ENCODE results near the gene ATRX. TPM values are rescaled to one million over a fixed set of nuclear protein-coding genes. Genes with fewer than 3 reads are reported as not detected.

ATRX gene
- total and polyA plus RNA-seq, 10 of the 15 experiments (the other 5 are each of a cell fraction or from before 2014, with no cell fraction given): 19.4 to 73.8 (median 45.2) TPM

GRCh38 chrX:77743720-77744119 lies 42.3 kb downstream of the ATRX start:
- ChIA-PET CTCF (no interaction called here), SMC1A (ENCODE audit: uncharacterized antibody, unreplicated experiment) (no interaction called here)
- intact Hi-C loops (cut with micrococcal nuclease; ENCODE audit: unreplicated experiment): no loop called here

GRCh38 chrX:77742788-77743476 lies 43.1 kb downstream of the ATRX start:
- 50% methylated on average over 7 of the region's 7 CpGs for whole genome bisulfite sequencing (ENCODE audit: insufficient coverage, insufficient replicate concordance, low lambda C conversion rate, missing lambda C conversion rate)
- TF ChIP-seq FOXM1 (IDR thresholded peaks at IDR 0.05; ENCODE audit: low read depth, low read length) (no peak), ZNF687 (IDR thresholded peaks at IDR 0.05) (no peak), PAX5 (IDR thresholded peaks at IDR 0.05; ENCODE audit: borderline replicate concordance, low read depth, low read length) (no peak), ZNF274 (IDR thresholded peaks at IDR 0.05; ENCODE audit: insufficient read depth, insufficient read length) (no peak)
- intact Hi-C loops (cut with micrococcal nuclease; ENCODE audit: unreplicated experiment): no loop called here
- H2AFZ ChIP-seq (ENCODE audit: control insufficient read depth, low read depth, low read length): no peak overlapping the region
- POLR2A ChIA-PET: interaction anchor here (0.6 kb wide), 1 partner anchor 358 kb away, joined by 6 read pairs; no protein-coding TSS in a partner anchor
- no peaks in the 10 kb centered on the region for H4K20me1 ChIP-seq (ENCODE audit: control insufficient read depth, insufficient read depth)
- no TSS peak for BruUV-seq (replicated peaks)
- no peak overlapping the region for H3K4me3 ChIP-seq
- H3K27ac ChIP-seq (ENCODE audit: control insufficient read depth, insufficient read depth): no peak overlapping the region
- no peak for FAIRE-seq
- no peaks in the 10 kb centered on the region; the same call in 2 of the 3 replicates for H3K9me3 ChIP-seq (replicated peaks; ENCODE audit: control insufficient read depth, insufficient read depth, low read length)
- H3K4me2 ChIP-seq (ENCODE audit: control insufficient read depth, insufficient read depth): no peak overlapping the region
- H3K79me2 ChIP-seq (ENCODE audit: control insufficient read depth, insufficient read depth, low read length): peaks cover 30% of the 10 kb centered on the region
- SMC1A ChIA-PET (ENCODE audit: uncharacterized antibody, unreplicated experiment): no interaction called here
- H3K4me1 ChIP-seq (ENCODE audit: control insufficient read depth, insufficient read depth, low read length): no peaks in the 10 kb centered on the region
- no peak; the same call in 2 of the 3 replicates for ATAC-seq
- RAD21 ChIA-PET (ENCODE audit: unreplicated experiment): no interaction called here
- CTCF ChIA-PET: no interaction called here
- in situ Hi-C loops (cut with MboI): no loop called here
- no peaks in the 10 kb centered on the region for H3K27me3 ChIP-seq (replicated peaks in 1 of 2; ENCODE audit: control insufficient read depth in 2 of 2, insufficient read depth in 2 of 2, low read length in 1 of 2)
- H3K36me3 ChIP-seq (ENCODE audit: control insufficient read depth in 2 of 2, insufficient read depth in 2 of 2, low read length in 1 of 2): no peaks in the 10 kb centered on the region
- H3K9ac ChIP-seq (ENCODE audit: control insufficient read depth, insufficient read depth, low read length): no peak overlapping the region
- DNase-seq (ENCODE audit: low read depth, low spot score): no peak

More at GRCh38 chrX:77743720-77744119, 42.3 kb downstream of the ATRX start:
- 46% methylated on average over 2 of the region's 2 CpGs for WGBS (ENCODE audit: insufficient coverage, insufficient replicate concordance, low lambda C conversion rate, missing lambda C conversion rate)
- H3K4me3 ChIP-seq: no peak overlapping the region
- ChIA-PET POLR2A (interaction anchor here (0.6 kb wide), 1 partner anchor 357 kb away, joined by 6 read pairs; no protein-coding TSS in a partner anchor), RAD21 (ENCODE audit: unreplicated experiment) (no interaction called here)
- no peak overlapping the region for H3K27ac ChIP-seq (ENCODE audit: control insufficient read depth, insufficient read depth)
- no peak overlapping the region for H3K9ac ChIP-seq (ENCODE audit: control insufficient read depth, insufficient read depth, low read length)
- DNase-seq (ENCODE audit: low read depth, low spot score) (no peak), FAIRE-seq (no peak), ATAC-seq (peak; percentile 16; the same call in 1 of the 3 replicates)
- no peaks in the 10 kb centered on the region for H3K4me1 ChIP-seq (ENCODE audit: control insufficient read depth, insufficient read depth, low read length)
- H3K27me3 ChIP-seq (replicated peaks in 1 of 2; ENCODE audit: control insufficient read depth in 2 of 2, insufficient read depth in 2 of 2, low read length in 1 of 2): no peaks in the 10 kb centered on the region
- no peaks in the 10 kb centered on the region for H3K36me3 ChIP-seq (ENCODE audit: control insufficient read depth in 2 of 2, insufficient read depth in 2 of 2, low read length in 1 of 2)
- H2AFZ ChIP-seq (ENCODE audit: control insufficient read depth, low read depth, low read length): no peak overlapping the region
- BruUV-seq (replicated peaks): no TSS peak
- no peak overlapping the region for H3K4me2 ChIP-seq (ENCODE audit: control insufficient read depth, insufficient read depth)
- H3K79me2 ChIP-seq (ENCODE audit: control insufficient read depth, insufficient read depth, low read length): peaks cover 29% of the 10 kb centered on the region
- peak; percentile 29 for TF ChIP-seq RUNX3 (IDR thresholded peaks at IDR 0.05; ENCODE audit: low read length)
- TF ChIP-seq HCFC1 (IDR thresholded peaks at IDR 0.05; ENCODE audit: low read length): no peak
- no peaks in the 10 kb centered on the region for H4K20me1 ChIP-seq (ENCODE audit: control insufficient read depth, insufficient read depth)
- in situ Hi-C loops (cut with MboI): no loop called here
- no peaks in the 10 kb centered on the region; the same call in 2 of the 3 replicates for H3K9me3 ChIP-seq (replicated peaks; ENCODE audit: control insufficient read depth, insufficient read depth, low read length)
